ENCODE data around the gene CTNNA1. TPM values are rescaled to one million over a fixed set of nuclear protein-coding genes. Genes with fewer than 3 reads are reported as not detected.

The CTNNA1 gene
- total and polyA plus RNA-seq, 9 of the 15 experiments (the other 6 are each of a cell fraction or from before 2014, with no cell fraction given): 29.6 to 117 (median 89.1) TPM

- no peak for TF ChIP-seq KLF6 (CRISPR knock-in tag; IDR thresholded peaks at IDR 0.05; ENCODE audit: borderline replicate concordance)
- TF ChIP-seq OTX1 (CRISPR knock-in tag; IDR thresholded peaks at IDR 0.05): no peak
- TF ChIP-seq TAF1 (IDR thresholded peaks at IDR 0.05; ENCODE audit: control insufficient read depth, extremely low read depth, insufficient read depth, low read length, severe bottlenecking): no peak
- no peak for TF ChIP-seq DIDO1 (tag; IDR thresholded peaks at IDR 0.05; ENCODE audit: low read depth)
- no peak for TF ChIP-seq CTCF (IDR thresholded peaks at IDR 0.05 in 2 of 3, conservative IDR thresholded peaks at IDR 0.05 in 1 of 3; ENCODE audit: insufficient read depth in 2 of 3, low read depth in 1 of 3, low read length in 3 of 3)
- no peak for TF ChIP-seq FOS (IDR thresholded peaks at IDR 0.05; ENCODE audit: extremely low read depth, insufficient read length)
- no peak for TF ChIP-seq ZNF707 (CRISPR knock-in tag; conservative IDR thresholded peaks at IDR 0.05)
- TF ChIP-seq FOXA1 (IDR thresholded peaks at IDR 0.05; ENCODE audit: borderline replicate concordance): no peak
- no peak for TF ChIP-seq NFYB (IDR thresholded peaks at IDR 0.05; ENCODE audit: extremely low read depth, insufficient read length)
- TF ChIP-seq PRMT5 (CRISPR knock-in tag; IDR thresholded peaks at IDR 0.05): no peak
- no peak for TF ChIP-seq ZBTB8A (IDR thresholded peaks at IDR 0.05; ENCODE audit: partially characterized antibody)
Observed at GRCh38 chr5:138708791-138709190, 44.4 kb upstream of the CTNNA1 start (continued).

All from K562 (cell line).